HG02885 (cell line): ENCODE results near the gene BMPR1A.
"Not testable (repeated sequence)": the region's sequence is repeated elsewhere in the genome, so short reads cannot be mapped to it uniquely, and the experiment has no call there.

Experiments
- ATAC-seq: cut with Tn5 transposase; IDR thresholded peaks from one replicate; pipeline ENCODE4 v1.9.1; 2021; ENCODE audit warnings: mild to moderate bottlenecking; ENCODE audit not compliant: unreplicated experiment, poor library complexity

BMPR1A gene

GRCh38 chr10:86865011-86865811, 108.8 kb downstream of the BMPR1A start:
- not testable (repeated sequence) for ATAC-seq

GRCh38 chr10:86867149-86867548, 110.7 kb downstream of the BMPR1A start:
- no peak for ATAC-seq

DNA sequence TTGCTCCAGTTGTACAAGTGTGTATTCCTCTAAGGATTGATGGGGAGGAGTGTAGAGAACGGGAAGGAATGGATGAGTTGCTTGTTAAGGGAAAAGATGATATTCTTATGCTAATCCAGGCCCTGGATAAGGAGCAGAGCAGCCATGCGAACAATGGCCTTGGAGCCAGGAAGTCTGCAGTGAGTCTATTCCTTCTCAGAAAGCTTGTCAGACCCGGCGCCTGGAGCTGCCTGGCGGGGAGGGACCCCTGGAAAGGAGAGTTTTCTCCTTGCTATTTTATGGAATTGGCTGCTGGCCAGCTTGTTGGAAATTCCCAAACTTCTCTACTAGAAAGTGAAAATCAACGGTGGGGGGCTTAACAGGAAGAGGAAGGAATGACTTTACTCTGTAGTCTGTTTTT, 111.9 kb downstream of the BMPR1A start:
- ATAC-seq, result no peak

DNA sequence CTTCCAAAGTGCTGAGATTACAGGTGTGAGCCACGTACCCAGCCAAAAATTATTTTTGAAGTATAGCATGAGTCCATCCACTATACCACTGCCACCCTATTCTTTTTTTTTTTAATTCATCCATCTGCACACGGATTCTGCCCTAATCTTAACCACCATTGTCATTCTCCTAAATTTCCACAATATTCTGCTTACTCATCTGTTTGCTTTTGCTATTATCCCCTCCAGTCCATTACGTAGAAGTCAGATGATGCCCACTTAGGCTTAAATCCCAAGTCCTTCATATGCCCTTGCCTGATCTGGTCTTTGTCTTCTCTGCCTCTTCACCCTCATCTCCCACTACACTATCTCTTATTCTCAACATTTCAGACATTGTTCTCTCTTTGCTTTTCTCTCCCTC, 114.3 kb downstream of the BMPR1A start:
- ATAC-seq, result no peak

DNA sequence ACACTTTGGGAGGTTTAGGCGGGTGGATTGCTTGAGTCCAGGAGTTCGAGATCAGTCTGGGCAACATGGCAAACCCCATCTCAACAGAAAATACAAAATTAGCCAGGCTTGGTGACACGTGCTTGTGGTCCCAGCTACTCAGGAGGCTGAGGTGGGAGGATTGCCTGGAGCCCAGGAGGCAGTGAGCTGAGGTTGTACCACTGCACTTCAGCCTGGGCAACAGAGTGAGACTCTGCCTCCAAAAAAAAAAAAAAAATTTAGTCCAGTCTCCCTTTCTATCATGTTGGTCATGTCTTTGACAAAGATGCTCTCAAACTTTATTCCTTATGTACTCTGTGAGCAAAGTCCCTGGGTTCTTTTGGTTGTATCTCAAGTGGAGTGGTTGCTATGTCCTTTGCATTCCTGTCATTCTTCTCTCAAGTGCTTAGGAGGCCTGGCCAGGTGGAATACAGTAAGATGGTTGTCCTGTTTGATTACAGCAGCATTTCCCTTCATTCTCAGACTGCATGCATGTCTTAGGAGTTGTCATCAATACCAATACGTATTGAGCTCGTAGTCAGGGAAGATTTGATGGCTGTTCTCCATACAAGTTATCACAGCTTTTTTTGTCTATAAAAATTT, 115.3 kb downstream of the BMPR1A start:
- no peak for ATAC-seq

GRCh38 chr10:86872757-86873156, 116.3 kb downstream of the BMPR1A start:
- ATAC-seq, result no peak

GRCh38 chr10:86876748-86877147, 120.3 kb downstream of the BMPR1A start:
- no peak for ATAC-seq

DNA sequence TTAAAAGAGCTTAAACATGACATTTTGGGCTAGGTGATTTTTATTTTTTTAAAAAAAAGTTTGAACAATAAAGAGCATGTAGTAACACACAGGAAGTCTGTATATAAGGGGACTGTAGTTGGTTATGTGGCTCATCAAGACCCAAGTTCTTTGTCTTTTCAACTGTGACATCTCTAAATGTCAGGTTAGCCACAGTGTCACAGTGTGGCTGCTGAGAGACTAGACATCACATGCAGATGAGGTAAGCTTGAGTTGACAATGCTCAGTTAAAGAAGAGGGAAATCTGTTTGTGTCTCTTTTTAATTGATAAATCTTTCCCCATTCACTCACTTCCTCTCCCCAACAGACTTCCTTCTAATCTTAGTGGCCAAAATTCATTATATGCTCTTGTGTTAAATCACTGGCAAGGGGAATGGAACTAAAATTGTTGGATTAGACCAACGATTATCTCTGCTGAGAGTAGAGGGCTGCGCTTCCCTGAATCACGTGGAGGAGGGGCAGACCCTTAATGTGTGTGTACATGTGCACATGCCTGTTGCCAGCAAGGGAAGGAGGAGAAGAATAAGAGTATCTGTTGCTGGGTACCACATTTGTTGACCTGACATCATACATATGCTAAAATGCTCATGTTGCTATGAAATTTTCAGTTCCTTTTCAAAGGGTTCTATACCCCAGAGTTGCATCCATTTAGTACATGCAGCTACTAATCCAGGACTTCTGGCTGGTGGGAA, 122.7 kb downstream of the BMPR1A start:
- ATAC-seq, result peak; percentile 48

GRCh38 chr10:86880971-86881370, 124.6 kb downstream of the BMPR1A start:
- no peak for ATAC-seq

- ATAC-seq, result peak; percentile 98
Observed at GRCh38 chr10:86888585-86889381, 132.4 kb downstream of the BMPR1A start.

GRCh38 chr10:86889997-86890396, 133.6 kb downstream of the BMPR1A start:
- ATAC-seq, result no peak

DNA sequence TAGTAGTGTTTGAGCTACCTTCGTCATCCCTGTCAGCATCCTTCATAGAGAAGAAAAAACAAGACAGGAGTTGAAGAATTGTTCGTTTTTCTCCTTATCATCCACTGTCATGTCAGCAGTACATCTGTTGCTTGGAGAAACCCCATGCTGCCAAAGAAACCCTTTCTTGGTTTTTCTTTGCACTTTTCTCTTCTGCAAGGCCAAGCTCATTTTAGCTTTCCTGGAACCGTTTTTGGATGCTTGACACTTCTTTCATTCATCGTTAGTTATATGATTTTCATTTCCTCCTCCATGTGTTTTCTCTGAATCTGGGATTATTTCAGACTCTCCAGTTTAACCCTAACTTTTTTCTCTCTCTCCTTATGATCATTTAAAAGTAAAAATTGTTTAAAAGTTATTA, 142.1 kb downstream of the BMPR1A start:
- no peak for ATAC-seq

- no peak for ATAC-seq
Observed at GRCh38 chr10:86899132-86899531, 142.7 kb downstream of the BMPR1A start.

DNA sequence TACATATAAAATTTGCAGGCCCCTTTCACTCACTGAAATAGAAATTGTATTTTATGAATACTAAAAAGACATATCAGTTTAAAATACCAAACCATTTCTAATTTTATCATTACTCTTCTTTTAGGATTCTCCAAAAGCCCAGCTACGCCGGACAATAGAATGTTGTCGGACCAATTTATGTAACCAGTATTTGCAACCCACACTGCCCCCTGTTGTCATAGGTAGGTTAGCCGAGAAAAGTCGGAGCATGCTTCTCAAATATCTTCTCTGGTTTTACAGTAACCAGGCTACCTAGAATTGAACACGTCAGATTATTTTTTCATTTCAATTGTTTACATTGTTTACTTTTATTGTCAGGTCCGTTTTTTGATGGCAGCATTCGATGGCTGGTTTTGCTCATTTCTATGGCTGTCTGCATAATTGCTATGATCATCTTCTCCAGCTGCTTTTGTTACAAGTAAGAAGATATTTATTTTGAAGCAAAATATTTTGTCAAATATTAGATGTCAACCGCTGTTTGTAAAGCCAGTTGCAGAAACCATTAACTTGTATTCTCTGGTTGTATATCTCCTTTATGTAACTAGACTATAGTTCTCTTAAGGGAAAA, 143.4 kb downstream of the BMPR1A start:
- ATAC-seq, result peak; percentile 49

GRCh38 chr10:86900955-86901354, 144.5 kb downstream of the BMPR1A start:
- no peak for ATAC-seq

DNA sequence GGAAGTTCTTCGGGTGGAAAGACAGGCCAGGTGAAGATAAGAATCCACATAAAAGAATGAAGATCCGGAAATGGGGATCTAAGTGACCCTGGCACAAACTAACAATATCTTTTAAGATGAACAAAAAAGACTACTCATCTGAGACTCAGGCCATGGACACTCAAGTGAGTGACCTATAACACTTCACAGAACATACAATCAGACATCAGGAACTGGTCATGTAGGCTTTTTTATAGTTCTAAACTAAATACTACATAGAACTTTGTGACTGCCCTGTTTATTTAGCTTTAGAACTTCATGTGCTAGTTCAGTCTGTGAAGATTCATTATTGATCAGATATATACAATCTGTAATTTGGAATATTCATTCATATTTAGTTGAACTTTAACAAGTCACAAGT, 148.2 kb downstream of the BMPR1A start:
- ATAC-seq, result no peak

DNA sequence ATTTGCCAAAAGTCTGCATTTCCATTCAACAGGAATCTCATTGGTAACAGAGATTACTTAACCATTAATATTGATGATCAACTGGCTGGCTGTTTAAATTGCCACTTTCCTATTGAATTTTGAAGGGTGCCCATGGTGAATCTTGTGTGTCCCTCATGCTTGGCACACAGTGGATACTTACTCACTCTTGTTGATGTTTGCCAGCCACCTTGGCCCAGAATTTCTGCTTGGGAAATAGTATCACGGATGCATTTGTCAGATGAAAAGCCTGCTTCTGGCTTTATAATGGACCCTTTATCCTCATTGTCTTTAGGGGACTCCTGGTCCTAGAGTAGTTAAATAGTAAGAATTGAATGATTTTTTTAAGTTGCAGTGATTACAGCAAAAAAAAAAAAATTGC, 149.0 kb downstream of the BMPR1A start:
- no peak for ATAC-seq

GRCh38 chr10:86914734-86915133, 158.3 kb downstream of the BMPR1A start:
- ATAC-seq, result no peak

- ATAC-seq, result no peak
Observed at GRCh38 chr10:86918022-86918471, 161.6 kb downstream of the BMPR1A start.

- no peak for ATAC-seq
Observed at GRCh38 chr10:86922553-86922961, 166.1 kb downstream of the BMPR1A start.
